ENCODE data around the gene SOX10. TPM values are rescaled to one million over a fixed set of nuclear protein-coding genes. Genes with fewer than 3 reads are reported as not detected.

SOX10 gene
- polyA plus RNA-seq, 6 donors from 2014 or later = not detected

GRCh38 chr22:37973271-37974170 lies 10.8 kb downstream of the SOX10 start:
- ATAC-seq (ENCODE audit: low read depth in 2 of 2) = no peak

GRCh38 chr22:37972527-37972926 lies 11.8 kb downstream of the SOX10 start:
- Mint-ChIP-seq H3K9me3 (no peaks in the 10 kb centered on the region), H3K4me1 (peaks cover 2 to 7% (median 7%) of the 10 kb centered on the region in 3 donors), H3K27me3 (no peaks in the 10 kb centered on the region), H3K36me3 (peaks cover 0 to 26% of the 10 kb centered on the region in 2 donors), H3K4me3 (no peak overlapping the region), H3K27ac (no peak overlapping the region)
- no peak for ATAC-seq (ENCODE audit: low read depth in 2 of 2)
- no peak for DNase-seq

More at GRCh38 chr22:37973271-37974170, 10.8 kb downstream of the SOX10 start:
- peaks cover 0 to 16% of the 10 kb centered on the region in 2 donors for H3K36me3 Mint-ChIP-seq
- H3K27me3 Mint-ChIP-seq = no peaks in the 10 kb centered on the region
- H3K4me3 Mint-ChIP-seq = no peak overlapping the region
- DNase-seq = no peak
- no peak overlapping the region for H3K27ac Mint-ChIP-seq
- peaks cover 0 to 10% (median 7%) of the 10 kb centered on the region in 3 donors for H3K4me1 Mint-ChIP-seq
- no peaks in the 10 kb centered on the region for H3K9me3 Mint-ChIP-seq

GRCh38 chr22:37971475-37972434 lies 12.6 kb downstream of the SOX10 start:
- Mint-ChIP-seq H3K9me3 (no peaks in the 10 kb centered on the region), H3K4me1 (peaks cover 2 to 8% (median 7%) of the 10 kb centered on the region in 3 donors), H3K36me3 (peaks cover 0 to 31% of the 10 kb centered on the region in 2 donors), H3K27ac (peak overlapping the region in 1 of 6 donors; percentile 93), H3K4me3 (no peak overlapping the region), H3K27me3 (no peaks in the 10 kb centered on the region)
- ATAC-seq (ENCODE audit: low read depth in 2 of 2) (no peak), DNase-seq (no peak)

GRCh38 chr22:37970864-37971263 lies 13.5 kb downstream of the SOX10 start:
- Mint-ChIP-seq H3K36me3 (peaks cover 0 to 31% of the 10 kb centered on the region in 2 donors), H3K27me3 (no peaks in the 10 kb centered on the region), H3K9me3 (no peaks in the 10 kb centered on the region), H3K4me3 (no peak overlapping the region), H3K4me1 (peaks cover 2 to 11% (median 7%) of the 10 kb centered on the region in 3 donors), H3K27ac (no peak overlapping the region)
- no peak for ATAC-seq (ENCODE audit: low read depth in 2 of 2)
- DNase-seq = no peak

GRCh38 chr22:37968452-37969251 lies 15.7 kb downstream of the SOX10 start:
- Mint-ChIP-seq H3K36me3 (peaks cover 0 to 22% of the 10 kb centered on the region in 2 donors), H3K27me3 (no peaks in the 10 kb centered on the region), H3K4me1 (peaks cover 8 to 12% (median 12%) of the 10 kb centered on the region in 3 donors), H3K27ac (no peak overlapping the region), H3K9me3 (no peaks in the 10 kb centered on the region), H3K4me3 (no peak overlapping the region)
- no peak for ATAC-seq (ENCODE audit: low read depth in 2 of 2)
- no peak for DNase-seq

GRCh38 chr22:37967637-37968451 lies 16.5 kb downstream of the SOX10 start:
- no peaks in the 10 kb centered on the region for H3K9me3 Mint-ChIP-seq
- no peak for DNase-seq
- H3K36me3 Mint-ChIP-seq = peaks cover 0 to 22% of the 10 kb centered on the region in 2 donors
- peak overlapping the region in 1 of 8 donors; percentile 19 for H3K4me3 Mint-ChIP-seq
- H3K27ac Mint-ChIP-seq = no peak overlapping the region
- peaks cover 8 to 12% (median 12%) of the 10 kb centered on the region in 3 donors for H3K4me1 Mint-ChIP-seq
- no peaks in the 10 kb centered on the region for H3K27me3 Mint-ChIP-seq
- ATAC-seq (ENCODE audit: low read depth in 2 of 2) = no peak

GRCh38 chr22:37967147-37967546 lies 17.2 kb downstream of the SOX10 start:
- H3K27me3 Mint-ChIP-seq = no peaks in the 10 kb centered on the region
- DNase-seq = no peak
- no peak overlapping the region for H3K27ac Mint-ChIP-seq

GRCh38 chr22:37965940-37966664 lies 18.3 kb downstream of the SOX10 start:
- Mint-ChIP-seq H3K9me3 (no peaks in the 10 kb centered on the region), H3K4me1 (peaks cover 5 to 12% (median 8%) of the 10 kb centered on the region in 3 donors), H3K36me3 (peaks cover 7 to 26% of the 10 kb centered on the region in 2 donors), H3K4me3 (no peak overlapping the region), H3K27ac (no peak overlapping the region), H3K27me3 (no peaks in the 10 kb centered on the region)
- DNase-seq (no peak), ATAC-seq (ENCODE audit: low read depth in 2 of 2) (no peak)

More at GRCh38 chr22:37967147-37967546, 17.2 kb downstream of the SOX10 start:
- Mint-ChIP-seq H3K4me3 (no peak overlapping the region), H3K9me3 (no peaks in the 10 kb centered on the region), H3K4me1 (peaks cover 8 to 12% (median 10%) of the 10 kb centered on the region in 3 donors), H3K36me3 (peaks cover 0 to 18% of the 10 kb centered on the region in 2 donors)
- no peak for ATAC-seq (ENCODE audit: low read depth in 2 of 2)

GRCh38 chr22:37961062-37961461 lies 23.3 kb downstream of the SOX10 start:
- H3K27ac Mint-ChIP-seq = peak overlapping the region in 1 of 6 donors; percentile 74
- peaks cover 35 to 45% of the 10 kb centered on the region in 2 donors for H3K36me3 Mint-ChIP-seq

GRCh38 chr22:37959231-37959825 lies 25.0 kb downstream of the SOX10 start:
- H3K36me3 Mint-ChIP-seq = peaks cover 35 to 45% of the 10 kb centered on the region in 2 donors
- H3K4me1 Mint-ChIP-seq = peaks cover 26 to 31% (median 29%) of the 10 kb centered on the region in 3 donors
- no peaks in the 10 kb centered on the region for H3K27me3 Mint-ChIP-seq
- ATAC-seq (ENCODE audit: low read depth in 2 of 2) = no peak
- peak overlapping the region in 1 of 8 donors; percentile 72 for H3K4me3 Mint-ChIP-seq
- H3K9me3 Mint-ChIP-seq = no peaks in the 10 kb centered on the region
- peak overlapping the region in 1 of 6 donors; percentile 39 for H3K27ac Mint-ChIP-seq
- no peak for DNase-seq

More at GRCh38 chr22:37961062-37961461, 23.3 kb downstream of the SOX10 start:
- DNase-seq (no peak), ATAC-seq (ENCODE audit: low read depth in 2 of 2) (no peak)
- H3K9me3 Mint-ChIP-seq = no peaks in the 10 kb centered on the region
- H3K4me3 Mint-ChIP-seq = no peak overlapping the region
- peaks cover 22 to 25% (median 23%) of the 10 kb centered on the region in 3 donors for H3K4me1 Mint-ChIP-seq
- H3K27me3 Mint-ChIP-seq = no peaks in the 10 kb centered on the region

GRCh38 chr22:37957232-37957631 lies 27.1 kb downstream of the SOX10 start:
- DNase-seq (no peak), ATAC-seq (ENCODE audit: low read depth in 2 of 2) (no peak)
- peak overlapping the region in 1 of 8 donors; percentile 81 for H3K4me3 Mint-ChIP-seq
- peaks cover 35 to 53% of the 10 kb centered on the region in 2 donors for H3K36me3 Mint-ChIP-seq
- H3K9me3 Mint-ChIP-seq = no peaks in the 10 kb centered on the region
- H3K4me1 Mint-ChIP-seq = peaks cover 38 to 48% (median 45%) of the 10 kb centered on the region in 3 donors
- peaks cover 4 to 8% (median 7%) of the 10 kb centered on the region in 3 donors for H3K27me3 Mint-ChIP-seq
- no peak overlapping the region for H3K27ac Mint-ChIP-seq
